DOHH2 (cell line): Measurements from ENCODE around the gene ADAT1.
A peak's percentile ranks its signal among the peaks of the same experiment; 100 is the strongest.

Experiments used
- H3F3A ChIP-seq: fragments of 200-600 bp; sonication (generic), shearing (Covaris generic); 2 replicates; pipeline ENCODE4 v1.6.0; 2016; ENCODE audit warnings: antibody characterized with exemption, mild to moderate bottlenecking; ENCODE audit not compliant: control insufficient read depth, insufficient read depth
- H3K27ac ChIP-seq: fragments of 200-600 bp; sonication (generic); 2 replicates; pipeline ENCODE4 v1.5.1; 2014; ENCODE audit warnings: low read depth, mild to moderate bottlenecking, low read length, moderate library complexity
- H3K27me3 ChIP-seq: fragments of 200-600 bp; sonication (generic); 2 replicates; pipeline ENCODE4 v1.6.1; 2014; ENCODE audit warnings: mild to moderate bottlenecking, low read length, mixed read lengths; ENCODE audit not compliant: control insufficient read depth
- H3K36me3 ChIP-seq: fragments of 200-600 bp; sonication (generic); 2 replicates; pipeline ENCODE4 v1.6.1; 2014; ENCODE audit warnings: mild to moderate bottlenecking, low read length, moderate library complexity, mixed read lengths; ENCODE audit not compliant: control insufficient read depth
- H3K4me1 ChIP-seq: fragments of 200-600 bp; sonication (generic); 2 replicates; pipeline ENCODE4 v1.6.1; 2014; ENCODE audit warnings: mild to moderate bottlenecking, low read length, mixed read lengths; ENCODE audit not compliant: control insufficient read depth
- H3K4me2 ChIP-seq: fragments of 200-600 bp; sonication (generic); 2 replicates; pipeline ENCODE4 v1.6.0; 2014; ENCODE audit warnings: mild to moderate bottlenecking, low read length, moderate library complexity
- H3K4me3 ChIP-seq: fragments of 200-600 bp; sonication (generic); 2 replicates; pipeline ENCODE4 v1.5.1; 2014; ENCODE audit warnings: mild to moderate bottlenecking, low read length, mixed read lengths
- H3K79me2 ChIP-seq: fragments of 200-600 bp; sonication (generic); 2 replicates; pipeline ENCODE4 v1.6.1; 2014; ENCODE audit warnings: mild to moderate bottlenecking, low read length, mixed read lengths; ENCODE audit not compliant: control insufficient read depth
- H3K9me2 ChIP-seq: fragments of 200-600 bp; sonication (generic); replicated peaks from 2 replicates; pipeline ENCODE4 v1.6.1; 2014; ENCODE audit warnings: mild to moderate bottlenecking, low read length, mixed read lengths; ENCODE audit not compliant: control insufficient read depth
- H3K9me3 ChIP-seq: fragments of 200-600 bp; sonication (generic); 2 replicates; pipeline ENCODE4 v1.6.1; 2014; ENCODE audit warnings: antibody characterized with exemption, low read length, mixed read lengths; ENCODE audit not compliant: control insufficient read depth, insufficient read depth
- H4K20me1 ChIP-seq: fragments of 200-600 bp; sonication (generic); 2 replicates; pipeline ENCODE4 v1.6.0; 2014; ENCODE audit warnings: low read depth, mild to moderate bottlenecking, antibody characterized with exemption, low read length, moderate library complexity; ENCODE audit not compliant: control insufficient read depth, insufficient read depth
- EZH2phosphoT487 ChIP-seq: fragments of 200-600 bp; sonication (generic); IDR thresholded peaks from 2 replicates; pipeline ENCODE4 v1.6.1; 2017; ENCODE audit warnings: borderline replicate concordance, mild to moderate bottlenecking, antibody characterized with exemption, low read length, moderate library complexity, mixed read lengths
- TF ChIP-seq, protein P1 (sequence below): fragments of 200-600 bp; sonication (generic); IDR thresholded peaks from one replicate; pipeline ENCODE4 v1.5.1; 2014; ENCODE audit warnings: antibody characterized with exemption, mild to moderate bottlenecking, low read depth, low read length; ENCODE audit not compliant: poor library complexity, severe bottlenecking

ADAT1 gene

DNA sequence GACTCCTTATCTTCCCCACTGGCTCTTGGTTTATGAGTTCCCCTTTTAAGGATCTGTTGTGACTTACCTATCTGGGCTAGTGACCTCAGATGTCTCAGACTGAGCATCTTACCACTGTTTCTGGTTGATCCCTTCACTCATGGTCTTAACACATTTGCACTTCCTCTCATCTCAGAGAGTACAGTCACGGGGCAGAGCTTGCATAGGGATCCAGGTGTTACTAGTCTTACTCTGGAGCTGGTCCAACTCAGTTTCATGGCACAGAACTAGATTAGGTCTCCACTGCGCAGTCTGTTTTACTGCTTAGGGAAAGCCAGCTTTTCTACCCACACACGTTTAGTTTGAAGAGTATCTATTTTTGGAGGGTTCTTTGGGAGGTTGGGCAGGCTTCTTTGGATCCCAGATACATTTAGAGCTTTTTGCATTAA lies 46.7 kb downstream of the ADAT1 start:
- Histone ChIP-seq H3K4me1 (peaks cover 30% of the 10 kb centered on the region), H4K20me1 (0 out of 2 replicates have a peak, but pooled peaks cover 4% of the 10 kb centered on the region), H3K36me3 (peaks cover 75% of the 10 kb centered on the region), H3K9me2 (no peaks in the 10 kb centered on the region), H3K27me3 (no peaks in the 10 kb centered on the region), H3K9me3 (no peaks in the 10 kb centered on the region), H3F3A (no peaks in the 10 kb centered on the region), H3K27ac (no peak overlapping the region), H3K79me2 (peaks cover 35% of the 10 kb centered on the region), H3K4me2 (no peak overlapping the region), H3K4me3 (no peak overlapping the region)
- TF ChIP-seq, protein P1, sequence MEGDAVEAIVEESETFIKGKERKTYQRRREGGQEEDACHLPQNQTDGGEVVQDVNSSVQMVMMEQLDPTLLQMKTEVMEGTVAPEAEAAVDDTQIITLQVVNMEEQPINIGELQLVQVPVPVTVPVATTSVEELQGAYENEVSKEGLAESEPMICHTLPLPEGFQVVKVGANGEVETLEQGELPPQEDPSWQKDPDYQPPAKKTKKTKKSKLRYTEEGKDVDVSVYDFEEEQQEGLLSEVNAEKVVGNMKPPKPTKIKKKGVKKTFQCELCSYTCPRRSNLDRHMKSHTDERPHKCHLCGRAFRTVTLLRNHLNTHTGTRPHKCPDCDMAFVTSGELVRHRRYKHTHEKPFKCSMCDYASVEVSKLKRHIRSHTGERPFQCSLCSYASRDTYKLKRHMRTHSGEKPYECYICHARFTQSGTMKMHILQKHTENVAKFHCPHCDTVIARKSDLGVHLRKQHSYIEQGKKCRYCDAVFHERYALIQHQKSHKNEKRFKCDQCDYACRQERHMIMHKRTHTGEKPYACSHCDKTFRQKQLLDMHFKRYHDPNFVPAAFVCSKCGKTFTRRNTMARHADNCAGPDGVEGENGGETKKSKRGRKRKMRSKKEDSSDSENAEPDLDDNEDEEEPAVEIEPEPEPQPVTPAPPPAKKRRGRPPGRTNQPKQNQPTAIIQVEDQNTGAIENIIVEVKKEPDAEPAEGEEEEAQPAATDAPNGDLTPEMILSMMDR, result no peak
- no peak for TF ChIP-seq EZH2phosphoT487

DNA sequence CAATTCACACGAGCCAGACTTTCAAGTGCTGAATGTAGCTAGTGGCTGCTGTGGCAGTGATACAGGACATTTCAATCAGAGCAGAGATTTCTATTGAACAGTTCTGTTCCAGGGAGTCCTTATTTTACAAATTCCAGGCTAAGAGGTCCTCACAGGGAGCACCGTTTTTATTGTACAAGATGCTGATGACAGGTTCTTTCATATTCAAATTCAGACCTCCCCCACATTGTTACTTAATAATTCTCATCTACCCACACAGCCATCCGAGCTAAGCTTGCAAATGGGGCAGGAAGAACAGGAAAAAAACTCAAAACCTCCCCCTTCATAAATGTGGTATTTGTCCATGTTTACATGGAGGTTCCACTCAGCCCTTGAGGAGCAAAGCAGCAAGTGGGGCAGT lies 47.1 kb downstream of the ADAT1 start:
- H3K9me3 ChIP-seq, result no peaks in the 10 kb centered on the region
- no peak overlapping the region for H3K27ac ChIP-seq
- H3K4me3 ChIP-seq, result no peak overlapping the region
- TF ChIP-seq, protein P1, result no peak
- TF ChIP-seq EZH2phosphoT487, result no peak
- no peaks in the 10 kb centered on the region; the same call in 1 of the 2 replicates for H3F3A ChIP-seq
- 0 out of 2 replicates have a peak, but pooled peaks cover 4% of the 10 kb centered on the region for H4K20me1 ChIP-seq
- no peak overlapping the region for H3K4me2 ChIP-seq
- no peaks in the 10 kb centered on the region for H3K27me3 ChIP-seq
- peaks cover 34% of the 10 kb centered on the region for H3K4me1 ChIP-seq
- H3K9me2 ChIP-seq, result no peaks in the 10 kb centered on the region
- H3K36me3 ChIP-seq, result peaks cover 80% of the 10 kb centered on the region
- H3K79me2 ChIP-seq, result peaks cover 40% of the 10 kb centered on the region

DNA sequence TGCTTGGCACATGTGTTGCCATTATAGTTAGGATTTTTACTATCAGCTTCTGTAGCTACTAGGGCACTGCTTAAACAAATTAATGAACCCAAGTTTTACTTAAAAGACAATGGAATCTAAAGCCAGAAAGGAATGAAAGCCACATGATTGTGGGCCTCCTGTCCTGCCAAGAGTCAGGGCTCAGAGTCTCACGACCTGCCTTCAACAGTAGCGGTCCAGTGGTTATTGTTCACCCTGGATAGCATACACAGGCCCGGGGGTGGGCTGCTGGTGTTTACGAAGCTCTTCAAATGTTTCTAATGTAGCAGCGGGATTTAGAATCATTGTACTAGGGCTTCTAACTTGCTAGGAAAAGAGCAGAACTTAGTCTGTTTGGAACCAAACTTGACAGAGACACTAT lies 49.1 kb downstream of the ADAT1 start:
- H3K4me3 ChIP-seq, result no peak overlapping the region
- H4K20me1 ChIP-seq, result 0 out of 2 replicates have a peak, but pooled peaks cover 4% of the 10 kb centered on the region
- H3K36me3 ChIP-seq, result peaks cover 92% of the 10 kb centered on the region
- peaks cover 45% of the 10 kb centered on the region for H3K79me2 ChIP-seq
- peak overlapping the region; percentile 57; the same call in 1 of the 2 replicates for H3K4me2 ChIP-seq
- peaks cover 54% of the 10 kb centered on the region for H3K4me1 ChIP-seq
- H3K9me3 ChIP-seq, result no peaks in the 10 kb centered on the region
- TF ChIP-seq, protein P1, result no peak
- TF ChIP-seq EZH2phosphoT487, result no peak
- peaks cover 9% of the 10 kb centered on the region for H3F3A ChIP-seq
- H3K9me2 ChIP-seq, result no peaks in the 10 kb centered on the region
- no peaks in the 10 kb centered on the region for H3K27me3 ChIP-seq
- no peak overlapping the region for H3K27ac ChIP-seq
